Upper lobe of right lung (tissue), 1 donor: Measurements from ENCODE around the gene UGT1A3. TPM values are rescaled to one million over a fixed set of nuclear protein-coding genes. Genes with fewer than 3 reads are reported as not detected.

ENCODE experiments used
- ATAC-seq: fragments of 200-7000 bp; cut with Tn5 transposase; one replicate; pipeline ENCODE4 v1.9.1; 2020; ENCODE audit warnings: mild to moderate bottlenecking, moderate library complexity
- DNase-seq: peaks from one replicate; pipeline ENCODE4 v3.0.0-alpha.2; 2020
- H3K27ac ChIP-seq: fragments of 200-600 bp; one replicate; pipeline ENCODE4 v1.8.0; 2022
- H3K27me3 ChIP-seq: fragments of 200-600 bp; one replicate; pipeline ENCODE4 v1.8.0; 2022; ENCODE audit warnings: mild to moderate bottlenecking
- H3K36me3 ChIP-seq: fragments of 200-600 bp; one replicate; pipeline ENCODE4 v1.8.0; 2022
- H3K4me1 ChIP-seq: fragments of 200-600 bp; one replicate; pipeline ENCODE4 v1.8.0; 2022
- H3K4me3 ChIP-seq: fragments of 200-600 bp; one replicate; pipeline ENCODE4 v1.8.0; 2022; ENCODE audit warnings: mild to moderate bottlenecking
- H3K9me3 ChIP-seq: fragments of 200-600 bp; one replicate; pipeline ENCODE4 v1.8.0; 2022
- CTCF ChIP-seq: fragments of 200-600 bp; IDR thresholded peaks from one replicate; pipeline ENCODE4 v1.8.0; 2022; ENCODE audit warnings: antibody characterized with exemption
- intact Hi-C: fragments of 100-400 bp; cut with DNase I; formaldehyde crosslinking; loops from one replicate; pipeline ENCODE4 v1.11.0; 2022
- total RNA-seq: library from RNA; stranded (reverse); fragmentation: NEBNext Ultra II Directional; extraction: Animal tissue kit (Norgen Biotek cat#: 25700); gene quantifications from one replicate; pipeline ENCODE4 v1.2.1, GENCODE V29; 2021
- donor health status: DM: no; HTN: yes; CAD: no; lungs with severe emphysema.

Gene UGT1A3
- total RNA-seq, 1 donor from 2014 or later = not detected

DNA sequence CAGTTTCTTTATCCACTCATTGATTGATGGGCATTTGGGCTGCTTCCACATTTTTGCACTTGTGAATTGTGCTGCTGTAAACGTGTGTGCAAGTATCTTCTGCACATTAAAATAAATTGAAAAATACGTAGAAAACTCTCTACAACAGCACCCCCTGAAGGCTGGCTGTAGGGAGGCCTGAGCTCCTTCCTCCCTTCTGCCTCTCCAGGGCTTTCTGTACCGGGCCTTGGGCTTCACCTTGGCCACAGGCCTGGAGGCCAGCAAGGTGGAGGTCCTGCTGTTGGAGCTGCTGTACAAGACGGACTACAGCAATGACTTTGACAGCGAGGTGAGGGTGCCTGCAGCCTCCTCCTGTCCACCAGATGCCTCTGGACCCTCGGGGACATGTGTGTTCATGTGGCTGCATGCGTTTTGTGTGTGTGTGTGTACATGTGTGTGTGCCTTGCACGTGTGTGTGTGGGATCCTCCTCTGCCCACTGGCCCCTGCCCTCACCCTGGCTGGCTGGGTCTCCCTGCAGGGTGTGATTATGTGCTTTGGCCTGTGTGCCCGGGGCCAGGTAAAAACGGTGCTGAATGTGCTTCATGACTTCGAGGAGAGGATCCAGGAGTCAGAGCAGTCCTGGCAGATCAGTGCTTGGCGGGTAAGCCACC is 78.5 kb downstream of the UGT1A3 start:
- intact Hi-C loops = no loop called here
- TF ChIP-seq CTCF = no peak
- Histone ChIP-seq H3K27ac (no peak overlapping the region), H3K4me1 (no peaks in the 10 kb centered on the region), H3K4me3 (no peak overlapping the region), H3K27me3 (no peaks in the 10 kb centered on the region), H3K36me3 (no peaks in the 10 kb centered on the region), H3K9me3 (no peaks in the 10 kb centered on the region)
- peak; percentile 31 for DNase-seq
- no peak for ATAC-seq

GRCh38 chr2:233807966-233808935 is 79.4 kb downstream of the UGT1A3 start:
- Histone ChIP-seq H3K27ac (no peak overlapping the region), H3K4me3 (no peak overlapping the region), H3K36me3 (no peaks in the 10 kb centered on the region), H3K4me1 (no peaks in the 10 kb centered on the region), H3K9me3 (no peaks in the 10 kb centered on the region), H3K27me3 (no peaks in the 10 kb centered on the region)
- no peak for TF ChIP-seq CTCF
- ATAC-seq (no peak), DNase-seq (peak; percentile 46)
- intact Hi-C loops = no loop called here

- Histone ChIP-seq H3K36me3 (no peaks in the 10 kb centered on the region), H3K9me3 (no peaks in the 10 kb centered on the region), H3K27me3 (no peaks in the 10 kb centered on the region), H3K4me1 (no peaks in the 10 kb centered on the region), H3K4me3 (no peak overlapping the region), H3K27ac (no peak overlapping the region)
- intact Hi-C loops = no loop called here
- no peak for TF ChIP-seq CTCF
- DNase-seq = peak; percentile 16
- ATAC-seq = no peak
Measured at GRCh38 chr2:233810385-233810784, 81.5 kb downstream of the UGT1A3 start.

- peak; percentile 43 for DNase-seq
Measured at GRCh38 chr2:233811087-233811486, 82.2 kb downstream of the UGT1A3 start.

DNA sequence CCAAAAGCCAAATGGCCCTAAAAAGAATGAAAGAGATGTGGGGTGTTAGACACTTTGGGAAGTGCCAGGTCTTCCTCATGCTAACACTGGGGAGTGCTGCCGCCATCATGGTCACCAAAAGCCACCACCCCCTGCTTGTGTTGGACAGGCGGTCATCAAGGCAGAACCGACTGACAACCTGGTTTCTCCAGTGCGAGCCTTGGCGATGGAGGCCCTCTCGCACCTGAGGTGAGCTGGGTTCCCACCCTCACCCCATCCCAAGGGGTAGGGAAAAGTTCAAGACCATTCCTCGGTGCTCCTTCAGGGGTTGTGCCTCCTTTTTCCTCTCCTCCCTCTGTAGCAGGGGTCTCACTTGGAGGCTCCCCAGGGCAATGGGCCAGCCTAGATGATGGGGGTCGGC is 82.9 kb downstream of the UGT1A3 start:
- no peak overlapping the region for H3K4me3 ChIP-seq
- no peaks in the 10 kb centered on the region for H3K9me3 ChIP-seq
- H3K27ac ChIP-seq = no peak overlapping the region
- DNase-seq (peak; percentile 38), ATAC-seq (no peak)
- H3K4me1 ChIP-seq = no peaks in the 10 kb centered on the region
- TF ChIP-seq CTCF = no peak
- no peaks in the 10 kb centered on the region for H3K27me3 ChIP-seq
- H3K36me3 ChIP-seq = no peaks in the 10 kb centered on the region
- intact Hi-C loops = no loop called here

More at GRCh38 chr2:233811087-233811486, 82.2 kb downstream of the UGT1A3 start:
- Histone ChIP-seq H3K4me3 (no peak overlapping the region), H3K36me3 (no peaks in the 10 kb centered on the region), H3K27ac (no peak overlapping the region), H3K9me3 (no peaks in the 10 kb centered on the region), H3K27me3 (no peaks in the 10 kb centered on the region), H3K4me1 (no peaks in the 10 kb centered on the region)
- ATAC-seq = no peak
- intact Hi-C loops = no loop called here
- TF ChIP-seq CTCF = no peak
